PC-9 (cell line): ENCODE results near the gene HOXD11.

ENCODE experiments used
- CTCF ChIP-seq: fragments of 200-600 bp; sonication (generic); conservative IDR thresholded peaks from 2 replicates; pipeline ENCODE4 v1.6.1; 2017; ENCODE audit warnings: mixed run types, antibody characterized with exemption, mild to moderate bottlenecking, moderate library complexity
- EZH2 ChIP-seq: fragments of 200-600 bp; sonication (generic); IDR thresholded peaks from 2 replicates; pipeline ENCODE4 v1.8.0; 2017; ENCODE audit warnings: antibody characterized with exemption, low read depth

- TF ChIP-seq CTCF (peak; percentile 35; the same call in 1 of the 2 replicates), EZH2 (no peak)
Observed at GRCh38 chr2:176097820-176098365, 9.2 kb upstream of the HOXD11 start.
